Hematopoietic multipotent progenitor cell treated with erythropoietin and hydrocortisone succinate and interleukin-3 and kit ligand, for 6 days (in vitro differentiated cells): Measurements from ENCODE around the gene TPI1.
A peak's percentile ranks its signal among the peaks of the same experiment; 100 is the strongest.
"Not testable (repeated sequence)": the region's sequence is repeated elsewhere in the genome, so short reads cannot be mapped to it uniquely, and the experiment has no call there.

ENCODE experiments used
- DNase-seq: peaks from one replicate; pipeline ENCODE4 v3.0.0-alpha.2; 2015

TPI1 gene

GRCh38 chr12:6869049-6870021 lies 2.0 kb downstream of the TPI1 start:
- peak; percentile 92 for DNase-seq

GRCh38 chr12:6870304-6870703 lies 3.0 kb downstream of the TPI1 start:
- not testable (repeated sequence) for DNase-seq

- DNase-seq = peak; percentile 81
Measured at GRCh38 chr12:6871052-6871957, 4.0 kb downstream of the TPI1 start.

DNA sequence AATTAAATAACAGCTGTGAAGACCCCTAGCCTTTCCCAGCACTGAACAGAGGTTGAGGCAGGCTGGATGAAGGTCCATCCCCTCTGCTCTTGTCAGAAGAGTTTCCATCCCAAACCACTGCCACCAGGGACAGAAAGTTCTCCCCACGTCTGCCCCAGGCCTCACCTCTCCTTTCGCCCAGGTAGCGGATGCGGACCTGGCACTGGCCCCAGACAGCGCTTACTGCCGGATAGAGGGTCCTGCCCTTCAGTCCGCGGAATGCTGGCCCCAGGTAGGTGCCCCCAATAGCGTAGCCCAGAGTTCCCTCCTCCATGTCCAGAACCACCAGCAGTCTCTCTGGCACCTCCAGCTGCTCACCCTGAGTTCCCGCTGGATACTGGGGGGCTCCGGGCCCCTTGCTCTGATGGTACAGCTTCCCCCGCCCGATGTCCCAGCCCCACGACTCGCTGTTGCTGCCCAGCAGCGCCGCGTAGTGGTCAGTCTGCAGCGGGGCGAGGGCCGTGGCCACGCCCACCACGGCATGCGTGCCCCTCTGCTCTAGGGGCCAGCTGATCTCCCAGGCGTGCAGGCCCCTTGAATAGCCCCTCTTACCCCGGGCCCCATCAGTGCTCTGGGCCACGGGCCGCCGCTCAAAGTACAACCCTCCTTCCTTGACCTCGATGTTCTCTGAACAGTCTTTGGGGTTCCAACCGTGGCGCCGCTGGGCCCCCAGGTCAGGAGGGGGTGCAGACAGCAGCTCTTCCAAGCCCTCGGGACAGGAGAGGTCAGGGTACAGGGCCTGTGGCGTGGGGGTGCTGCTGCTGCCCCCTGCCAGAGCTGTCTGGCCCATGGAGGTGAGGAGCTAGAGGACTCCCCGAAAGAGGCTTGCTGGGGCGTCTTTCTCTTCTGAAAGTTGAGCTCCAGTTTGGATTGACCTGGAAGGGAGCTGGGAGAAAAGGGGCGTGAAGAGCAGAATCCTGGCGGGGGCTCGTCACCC lies 5.0 kb downstream of the TPI1 start:
- DNase-seq = peak; percentile 89

DNA sequence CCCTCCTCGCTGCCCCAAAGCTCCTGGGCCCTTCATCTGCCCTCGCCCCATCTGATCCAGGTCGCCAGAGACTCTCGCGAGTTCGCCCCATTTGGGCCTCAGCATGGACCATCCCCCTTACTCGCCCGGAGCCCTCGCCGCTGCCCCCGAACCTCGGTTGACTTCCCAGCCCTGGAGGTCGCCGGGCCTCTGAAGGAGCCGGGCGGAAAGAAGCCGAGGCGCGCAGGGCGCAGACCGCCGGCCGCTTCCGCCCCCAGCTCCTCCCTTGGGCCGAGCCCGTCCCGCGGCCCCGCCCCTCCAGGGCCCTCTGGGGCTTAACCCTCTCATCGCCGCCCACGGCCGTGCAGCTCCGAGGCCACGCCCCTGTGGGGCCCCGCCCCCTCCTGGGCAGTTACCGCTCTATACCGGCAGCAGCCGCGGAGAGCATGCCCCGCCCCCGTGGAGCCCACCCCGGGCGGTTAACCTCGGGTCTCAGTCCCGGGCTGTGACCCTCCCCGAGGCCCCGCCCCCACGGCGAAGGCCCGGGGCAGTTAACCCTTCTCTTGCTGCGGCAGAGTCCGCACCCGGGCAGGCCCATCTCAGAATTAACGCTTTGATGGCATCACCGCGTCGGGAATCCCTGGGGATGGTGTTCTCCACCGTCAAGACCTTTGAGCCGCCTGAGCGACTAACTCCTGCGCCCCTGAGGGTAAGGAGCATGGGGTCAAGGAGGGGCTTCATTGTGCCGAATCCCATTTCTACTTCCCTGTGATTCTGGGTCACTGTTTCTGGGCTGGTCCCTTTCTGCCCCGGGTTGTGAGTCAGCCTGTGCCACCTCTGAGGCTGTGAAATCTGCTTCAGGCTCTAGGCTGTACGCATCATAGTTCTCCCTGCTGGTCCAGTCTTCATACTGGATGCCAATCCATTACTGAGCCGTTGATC lies 6.0 kb downstream of the TPI1 start, which contains the start of gene SPSB2:
SPSB2 (minus strand) TSS at position 210 of the 921 bp plus-strand sequence. CDS start 402 bp downstream, outside the sequence.
- peak; percentile 98 for DNase-seq

DNA sequence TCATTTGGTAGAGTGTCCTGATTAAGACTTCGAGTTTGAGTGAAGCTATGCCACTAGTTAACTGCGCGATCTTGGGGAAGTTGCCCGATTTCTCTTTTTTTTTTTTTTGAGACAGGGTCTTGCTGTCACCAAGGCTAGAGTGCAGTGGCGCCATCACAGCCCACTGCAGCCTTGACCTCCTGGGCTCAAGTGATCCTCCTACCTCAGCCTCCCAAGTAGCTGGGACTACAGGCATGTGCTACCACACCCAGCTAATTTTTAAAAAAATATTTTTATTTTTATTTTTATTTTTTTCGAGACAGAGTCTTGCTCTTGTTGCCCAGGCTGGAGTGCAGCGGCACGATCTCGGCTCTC lies 6.7 kb downstream of the TPI1 start:
- DNase-seq = not testable (repeated sequence)

DNA sequence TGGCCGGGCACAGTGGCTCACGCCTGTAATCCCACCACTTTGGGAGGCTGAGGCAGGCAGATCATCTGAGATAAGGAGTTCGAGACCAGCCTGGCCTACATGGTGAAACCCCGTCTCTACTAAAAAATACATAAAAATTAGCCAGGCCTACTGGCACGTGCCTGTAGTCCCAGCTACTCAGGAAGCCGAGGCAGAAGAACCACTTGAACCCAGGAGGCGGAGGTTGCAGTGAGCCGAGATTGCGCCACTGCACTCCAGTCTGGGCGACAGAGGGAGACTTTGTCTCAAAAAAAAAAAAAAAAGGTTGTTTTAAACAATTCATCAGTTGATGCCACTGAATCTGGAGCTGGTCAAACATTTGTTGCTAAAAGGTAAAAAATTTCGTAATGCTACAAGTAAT lies 12.5 kb downstream of the TPI1 start:
- DNase-seq = not testable (repeated sequence)

- DNase-seq = no peak
Measured at GRCh38 chr12:6883252-6883651, 15.9 kb downstream of the TPI1 start.

- no peak for DNase-seq
Measured at GRCh38 chr12:6883683-6884082, 16.4 kb downstream of the TPI1 start.

DNA sequence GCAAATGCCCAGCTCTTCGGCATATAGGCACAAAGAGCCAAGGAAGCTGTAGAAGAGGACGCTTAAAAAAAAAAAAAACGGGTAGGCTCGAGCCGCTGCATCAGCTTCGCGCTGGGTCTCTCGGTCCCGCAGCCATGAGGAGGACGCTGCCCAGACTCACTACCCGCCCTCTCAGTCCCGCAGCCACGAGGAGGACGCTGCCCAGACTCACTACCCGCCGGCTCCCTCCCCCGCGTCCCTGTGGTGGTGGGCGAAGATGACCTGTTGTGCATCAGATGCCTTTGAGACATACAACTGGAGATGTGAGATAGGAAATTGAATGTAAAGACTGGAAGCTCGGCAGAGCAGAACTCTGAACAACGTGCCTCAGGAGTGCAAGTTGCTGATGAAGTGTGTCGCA lies 17.2 kb downstream of the TPI1 start:
- no peak for DNase-seq

GRCh38 chr12:6886206-6886999 lies 19.1 kb downstream of the TPI1 start:
- DNase-seq = not testable (repeated sequence)

DNA sequence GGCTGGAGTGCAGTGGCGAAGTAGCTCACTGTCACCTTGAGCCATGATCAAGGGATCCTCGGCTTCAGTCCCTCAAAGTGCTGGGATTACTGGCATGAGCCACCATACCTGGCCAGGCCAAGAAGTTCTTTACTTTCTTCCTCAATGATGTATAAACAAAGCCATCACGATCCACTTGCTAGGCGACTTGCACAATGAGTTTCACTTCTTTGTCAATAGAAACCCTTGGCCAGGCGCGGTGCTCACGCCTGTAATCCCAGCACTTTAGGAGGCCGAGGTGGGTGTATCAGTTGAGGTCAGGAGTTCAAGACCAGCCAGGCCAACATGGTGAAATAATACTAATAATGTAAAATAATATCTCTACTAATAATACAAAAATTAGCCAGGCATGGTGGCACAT lies 20.1 kb downstream of the TPI1 start:
- no peak for DNase-seq

DNA sequence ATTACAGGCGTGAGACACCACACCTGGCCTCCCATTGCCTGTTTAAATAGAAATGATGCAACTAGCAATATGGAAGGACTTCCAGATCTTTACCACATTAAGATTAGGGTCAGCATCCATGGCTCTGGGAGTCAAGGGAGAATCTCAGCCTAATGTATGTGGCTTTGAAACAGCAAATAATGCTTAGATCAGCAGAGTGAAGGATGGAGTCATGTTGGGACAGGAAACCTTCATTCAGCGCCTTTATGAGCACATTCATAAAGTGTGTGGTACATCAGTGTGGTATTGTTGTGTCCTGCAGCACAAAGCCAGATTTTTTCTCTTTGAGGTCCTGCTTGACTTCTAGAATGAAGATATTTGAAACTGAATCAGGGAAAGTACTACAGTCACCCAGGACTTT lies 21.0 kb downstream of the TPI1 start:
- no peak for DNase-seq

DNA sequence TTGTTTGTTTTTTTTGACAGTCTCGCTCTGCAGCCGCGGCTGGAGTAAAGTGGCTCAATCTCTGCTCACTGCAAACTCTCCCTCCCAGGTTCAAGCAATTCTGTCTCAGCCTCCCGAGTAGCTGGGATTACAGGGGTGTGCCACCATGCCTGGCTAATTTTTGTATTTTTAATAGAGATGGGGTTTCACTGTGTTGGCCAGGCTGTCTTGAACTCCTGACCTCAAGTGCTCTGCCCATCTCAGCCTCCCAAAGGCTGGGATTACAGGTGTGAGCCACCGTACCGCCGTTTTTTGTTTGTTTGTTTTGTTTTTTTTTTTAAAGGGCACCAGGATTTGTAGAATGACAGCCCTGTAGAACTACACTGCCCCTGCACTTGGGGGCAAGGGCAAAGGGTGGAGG lies 21.5 kb downstream of the TPI1 start:
- DNase-seq = not testable (repeated sequence)

DNA sequence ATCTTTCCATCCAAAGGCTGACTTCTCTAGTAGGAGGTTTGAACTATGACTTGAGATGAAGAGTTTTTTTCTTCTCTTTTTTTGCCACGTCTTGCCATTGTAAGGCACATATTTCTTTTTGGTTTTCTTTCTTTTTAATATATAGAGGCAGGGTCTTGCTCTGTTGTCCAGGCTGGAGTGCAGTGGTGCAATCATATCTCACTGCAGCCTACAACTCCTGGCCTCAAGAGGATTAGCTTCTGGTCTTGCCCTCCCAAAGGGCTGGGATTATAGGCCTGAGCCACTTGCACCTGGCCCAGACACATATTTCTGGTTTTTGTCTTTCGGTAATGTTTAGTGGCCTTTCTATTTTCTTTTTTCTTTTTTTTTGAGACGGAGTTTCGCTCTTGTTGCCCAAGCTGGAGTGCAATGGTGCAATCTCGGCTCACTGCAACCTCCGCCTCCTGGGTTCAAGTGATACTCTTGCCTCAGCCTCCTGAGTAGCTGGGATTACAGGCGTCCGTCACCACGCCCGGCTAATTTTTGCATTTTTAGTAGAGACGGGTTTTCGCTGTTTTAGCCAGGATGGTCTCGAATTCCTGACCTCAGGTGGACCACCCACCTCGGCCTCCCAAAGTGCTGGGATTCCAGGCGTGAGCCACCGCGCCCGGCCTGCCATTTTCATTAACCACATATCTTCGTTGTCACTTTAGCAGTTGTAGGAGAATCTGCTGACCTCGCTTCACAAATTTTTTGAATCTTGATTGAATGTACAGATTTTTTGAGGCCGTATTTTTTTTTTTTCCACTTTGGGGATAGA lies 22.6 kb downstream of the TPI1 start:
- not testable (repeated sequence) for DNase-seq

DNA sequence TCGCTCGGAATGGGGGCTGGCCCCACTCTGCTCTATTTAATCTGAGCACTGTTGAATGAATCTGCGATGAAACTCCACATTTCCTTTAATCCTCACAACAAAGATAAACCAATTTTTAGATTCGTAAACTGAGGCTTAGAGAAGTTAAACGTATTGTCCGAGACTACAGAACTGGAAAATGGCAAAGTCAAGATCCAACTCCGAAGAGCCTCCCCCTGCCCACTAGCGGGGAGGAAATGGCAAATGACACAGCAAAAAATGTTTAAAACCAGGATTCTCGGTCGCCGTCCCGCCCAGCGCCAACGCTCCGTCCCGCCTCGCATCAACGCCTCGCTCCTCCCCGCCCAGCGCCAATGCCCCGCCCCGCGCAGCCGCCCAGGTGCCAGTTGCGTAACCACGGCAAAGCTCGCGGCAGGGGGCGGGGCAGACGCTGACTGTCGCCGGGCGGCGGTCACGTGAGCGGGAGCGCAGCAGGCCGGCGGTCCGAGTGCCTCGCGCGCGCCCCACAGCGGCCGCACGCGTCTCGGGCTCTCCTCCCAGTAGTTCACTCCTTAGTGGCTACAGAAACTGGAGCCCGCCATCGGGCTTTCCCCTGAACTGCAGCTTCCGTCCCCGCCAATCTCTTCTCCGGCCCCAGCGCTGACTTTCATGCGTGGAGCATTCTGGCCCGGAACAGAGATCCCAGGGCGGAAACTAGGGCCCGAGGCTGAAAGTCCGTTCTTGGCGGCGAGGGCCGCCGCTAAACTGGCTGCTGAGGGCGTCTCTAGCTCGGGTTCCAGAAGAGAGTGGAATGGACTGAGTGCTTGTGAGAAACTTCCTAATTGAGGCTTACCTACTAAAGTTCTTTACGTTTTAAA lies 23.7 kb downstream of the TPI1 start:
- DNase-seq = peak; percentile 98

DNA sequence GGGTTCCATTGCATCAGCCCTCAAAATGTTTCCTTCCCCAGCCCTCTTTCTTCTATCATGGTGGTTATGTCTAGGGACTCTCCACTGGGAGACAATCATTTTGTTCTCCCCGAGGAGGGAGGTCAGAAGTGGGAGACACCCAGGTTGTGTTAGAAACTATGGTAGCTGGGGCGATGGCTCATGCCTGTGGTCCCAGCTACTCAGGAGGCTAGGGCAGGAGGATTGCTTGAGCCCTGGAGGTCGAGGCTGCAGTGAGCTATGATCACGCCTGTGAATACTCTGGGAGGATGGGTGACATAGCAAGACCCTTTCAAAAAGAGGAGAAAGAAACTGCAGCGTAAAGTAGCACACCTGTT lies 24.3 kb downstream of the TPI1 start:
- no peak for DNase-seq

- not testable (repeated sequence) for DNase-seq
Measured at GRCh38 chr12:6892683-6893082, 25.4 kb downstream of the TPI1 start.
